Measurements from ENCODE around the gene DDX46. TPM values are rescaled to one million over a fixed set of nuclear protein-coding genes. Genes with fewer than 3 reads are reported as not detected.

Gene DDX46
- total RNA-seq, 1 experiment from 2014 or later, result 99.3 TPM

DNA sequence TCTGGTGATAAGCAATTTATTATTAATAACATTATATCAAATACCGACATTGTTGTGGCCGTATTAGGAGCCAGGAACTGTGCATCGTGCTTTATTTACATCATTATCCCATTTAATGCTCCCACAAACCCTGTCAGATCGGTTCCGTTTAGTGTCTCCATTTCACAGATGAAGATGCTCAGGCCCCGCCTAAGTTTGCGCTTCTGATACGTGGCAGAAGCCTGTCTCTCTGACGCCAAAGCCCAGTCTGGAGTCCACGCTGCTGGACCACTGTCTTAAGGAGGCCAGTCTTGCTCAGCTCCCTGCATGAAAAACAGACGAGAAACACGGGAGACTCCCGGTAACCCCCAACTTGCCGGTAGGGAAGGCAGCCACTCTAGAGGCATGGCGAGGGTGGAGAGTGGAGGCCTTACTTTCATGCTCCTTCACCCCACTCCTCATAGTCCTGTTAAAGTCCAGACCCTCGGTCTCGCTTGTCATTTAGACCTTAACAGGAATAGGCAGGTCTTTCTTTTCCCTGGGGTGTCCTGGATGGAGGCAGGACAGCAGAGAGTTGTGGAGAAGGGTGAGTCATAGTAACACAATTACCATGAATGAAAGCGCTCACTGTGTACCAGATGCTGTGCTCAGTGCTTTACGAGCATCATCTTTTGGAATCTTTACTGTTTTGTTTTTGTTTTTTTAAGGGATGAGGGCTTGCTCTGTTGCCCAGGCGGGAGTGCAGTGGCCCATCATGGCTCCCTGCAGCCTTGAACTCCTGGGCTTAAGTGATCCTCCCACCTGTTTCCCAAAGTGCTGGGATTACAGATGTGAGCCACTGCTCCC lies 116.5 kb downstream of the DDX46 start:
- Histone ChIP-seq H3K4me1 (ENCODE audit: control insufficient read depth in 1 of 2, insufficient read depth in 2 of 2, low read length in 2 of 2) (peaks cover 2 to 16% of the 10 kb centered on the region in 2 experiments; a peak in 3 of 4 replicates), H3K9me3 (ENCODE audit: control insufficient read depth in 1 of 2, insufficient read depth in 1 of 2, low read depth in 1 of 2, low read length in 2 of 2) (no peaks in the 10 kb centered on the region), H3K79me2 (ENCODE audit: insufficient read depth, low read length) (peaks cover 6% of the 10 kb centered on the region; the same call in 1 of the 2 replicates), H3K9ac (ENCODE audit: low read length) (peak overlapping the region; percentile 82), H3K9me2 (ENCODE audit: insufficient read depth) (no peaks in the 10 kb centered on the region), H3K27me3 (ENCODE audit: insufficient read depth, low read length) (no peaks in the 10 kb centered on the region), H3K4me3 (replicated peaks in 1 of 2; ENCODE audit: low read depth in 1 of 2, low read length in 2 of 2) (peak overlapping the region; percentile 72 to 83), H3K4me2 (ENCODE audit: low read length) (peak overlapping the region; percentile 75), H3K27ac (ENCODE audit: low read depth, low read length) (peak overlapping the region; percentile 73), H4K20me1 (ENCODE audit: insufficient read depth) (no peaks in the 10 kb centered on the region), H3K36me3 (ENCODE audit: control insufficient read depth in 1 of 2, insufficient read depth in 2 of 2, low read length in 2 of 2) (no peaks in the 10 kb centered on the region), H2AFZ (ENCODE audit: low read depth, low read length, poor library complexity, severe bottlenecking) (no peak overlapping the region)
- POLR2A ChIA-PET, result interaction anchor here (1.1 to 1.4 kb wide), 2 partner anchors 14 to 30 kb away, joined by 3 to 4 read pairs; partner anchors contain the start of gene PCBD2
- BruUV-seq (replicated peaks), result TSS peak; percentile 40
- TF ChIP-seq EZH2 (IDR thresholded peaks at IDR 0.05), result no peak
- no peak for TF ChIP-seq POLR2A (IDR thresholded peaks at IDR 0.05; ENCODE audit: borderline replicate concordance, extremely low read depth, insufficient read depth, insufficient read length)
- no peak for TF ChIP-seq ZNF274 (IDR thresholded peaks at IDR 0.05; ENCODE audit: low read depth, low read length)
- TF ChIP-seq, protein P1, sequence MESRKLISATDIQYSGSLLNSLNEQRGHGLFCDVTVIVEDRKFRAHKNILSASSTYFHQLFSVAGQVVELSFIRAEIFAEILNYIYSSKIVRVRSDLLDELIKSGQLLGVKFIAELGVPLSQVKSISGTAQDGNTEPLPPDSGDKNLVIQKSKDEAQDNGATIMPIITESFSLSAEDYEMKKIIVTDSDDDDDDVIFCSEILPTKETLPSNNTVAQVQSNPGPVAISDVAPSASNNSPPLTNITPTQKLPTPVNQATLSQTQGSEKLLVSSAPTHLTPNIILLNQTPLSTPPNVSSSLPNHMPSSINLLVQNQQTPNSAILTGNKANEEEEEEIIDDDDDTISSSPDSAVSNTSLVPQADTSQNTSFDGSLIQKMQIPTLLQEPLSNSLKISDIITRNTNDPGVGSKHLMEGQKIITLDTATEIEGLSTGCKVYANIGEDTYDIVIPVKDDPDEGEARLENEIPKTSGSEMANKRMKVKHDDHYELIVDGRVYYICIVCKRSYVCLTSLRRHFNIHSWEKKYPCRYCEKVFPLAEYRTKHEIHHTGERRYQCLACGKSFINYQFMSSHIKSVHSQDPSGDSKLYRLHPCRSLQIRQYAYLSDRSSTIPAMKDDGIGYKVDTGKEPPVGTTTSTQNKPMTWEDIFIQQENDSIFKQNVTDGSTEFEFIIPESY (IDR thresholded peaks at IDR 0.05; ENCODE audit: extremely low read depth, insufficient replicate concordance, low read length), result no peak
- TF ChIP-seq, protein P2, sequence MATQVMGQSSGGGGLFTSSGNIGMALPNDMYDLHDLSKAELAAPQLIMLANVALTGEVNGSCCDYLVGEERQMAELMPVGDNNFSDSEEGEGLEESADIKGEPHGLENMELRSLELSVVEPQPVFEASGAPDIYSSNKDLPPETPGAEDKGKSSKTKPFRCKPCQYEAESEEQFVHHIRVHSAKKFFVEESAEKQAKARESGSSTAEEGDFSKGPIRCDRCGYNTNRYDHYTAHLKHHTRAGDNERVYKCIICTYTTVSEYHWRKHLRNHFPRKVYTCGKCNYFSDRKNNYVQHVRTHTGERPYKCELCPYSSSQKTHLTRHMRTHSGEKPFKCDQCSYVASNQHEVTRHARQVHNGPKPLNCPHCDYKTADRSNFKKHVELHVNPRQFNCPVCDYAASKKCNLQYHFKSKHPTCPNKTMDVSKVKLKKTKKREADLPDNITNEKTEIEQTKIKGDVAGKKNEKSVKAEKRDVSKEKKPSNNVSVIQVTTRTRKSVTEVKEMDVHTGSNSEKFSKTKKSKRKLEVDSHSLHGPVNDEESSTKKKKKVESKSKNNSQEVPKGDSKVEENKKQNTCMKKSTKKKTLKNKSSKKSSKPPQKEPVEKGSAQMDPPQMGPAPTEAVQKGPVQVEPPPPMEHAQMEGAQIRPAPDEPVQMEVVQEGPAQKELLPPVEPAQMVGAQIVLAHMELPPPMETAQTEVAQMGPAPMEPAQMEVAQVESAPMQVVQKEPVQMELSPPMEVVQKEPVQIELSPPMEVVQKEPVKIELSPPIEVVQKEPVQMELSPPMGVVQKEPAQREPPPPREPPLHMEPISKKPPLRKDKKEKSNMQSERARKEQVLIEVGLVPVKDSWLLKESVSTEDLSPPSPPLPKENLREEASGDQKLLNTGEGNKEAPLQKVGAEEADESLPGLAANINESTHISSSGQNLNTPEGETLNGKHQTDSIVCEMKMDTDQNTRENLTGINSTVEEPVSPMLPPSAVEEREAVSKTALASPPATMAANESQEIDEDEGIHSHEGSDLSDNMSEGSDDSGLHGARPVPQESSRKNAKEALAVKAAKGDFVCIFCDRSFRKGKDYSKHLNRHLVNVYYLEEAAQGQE (IDR thresholded peaks at IDR 0.05; ENCODE audit: low read depth), result no peak
- no peak for TF ChIP-seq FOSL1 (IDR thresholded peaks at IDR 0.05; ENCODE audit: low read depth)
- TF ChIP-seq ZFX (IDR thresholded peaks at IDR 0.05), result no peak
- no peak for TF ChIP-seq SIN3A (IDR thresholded peaks at IDR 0.05; ENCODE audit: low read depth)
- no peak for TF ChIP-seq EZH2phosphoT487 (IDR thresholded peaks at IDR 0.05; ENCODE audit: borderline replicate concordance)
- TF ChIP-seq RAD21 (IDR thresholded peaks at IDR 0.05; ENCODE audit: low read depth), result no peak
- TF ChIP-seq, protein P3, sequence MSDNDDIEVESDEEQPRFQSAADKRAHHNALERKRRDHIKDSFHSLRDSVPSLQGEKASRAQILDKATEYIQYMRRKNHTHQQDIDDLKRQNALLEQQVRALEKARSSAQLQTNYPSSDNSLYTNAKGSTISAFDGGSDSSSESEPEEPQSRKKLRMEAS (IDR thresholded peaks at IDR 0.05), result no peak
- no peak for TF ChIP-seq CEBPB (IDR thresholded peaks at IDR 0.05; ENCODE audit: low read depth)
- TF ChIP-seq JUND (IDR thresholded peaks at IDR 0.05), result no peak
- TF ChIP-seq CBX3 (IDR thresholded peaks at IDR 0.05; ENCODE audit: low read depth), result no peak
- ATAC-seq, result peak; percentile 55
- intact Hi-C loops (cut with micrococcal nuclease), result loop anchor here (2.0 kb wide), 1 partner anchor 30 kb away; the partner anchor contains the start of gene PCBD2
- DNase-seq (ENCODE audit: low read depth, low spot score), result no peak
- RAD21 ChIA-PET (ENCODE audit: low non-redundant PET in 1 of 2, low total read pairs in 2 of 2, uncharacterized antibody in 2 of 2, unreplicated experiment in 2 of 2), result no interaction called here
- CTCF ChIA-PET, result interaction anchor here (1.9 kb wide), 1 partner anchor 30 kb away, joined by 9 read pairs; the partner anchor contains the start of gene PCBD2

Measured in HCT116 (cell line).